Ovary (tissue), 9 donors: ENCODE measurements around the gene CLSTN1. TPM values are rescaled to one million over a fixed set of nuclear protein-coding genes. Genes with fewer than 3 reads are reported as not detected.
"Not testable (repeated sequence)": the region's sequence is repeated elsewhere in the genome, so short reads cannot be mapped to it uniquely, and the experiment has no call there.

Experiments used
- DNase-seq, 5 donors: peaks; one replicate each; pipeline ENCODE4 v3.0.0-alpha.2; 2019 to 2020
- H3K27ac ChIP-seq, 2 donors: fragments of 200-600 bp; one replicate each; pipeline versions ENCODE4 v1.5.1 to v1.8.0; 2019 to 2022
- H3K27me3 ChIP-seq: fragments of 200-600 bp; one replicate; pipeline ENCODE4 v1.8.0; 2022
- H3K36me3 ChIP-seq: fragments of 200-600 bp; sonication (generic); one replicate; pipeline ENCODE4 v1.5.1; 2019
- H3K4me1 ChIP-seq: one replicate; pipeline ENCODE4 v1.8.1; 2013; ENCODE audit warnings: mild to moderate bottlenecking, moderate library complexity; ENCODE audit not compliant: insufficient read depth
- H3K4me3 ChIP-seq: fragments of 200-600 bp; sonication (generic); one replicate; pipeline ENCODE4 v1.5.1; 2017
- H3K9me3 ChIP-seq, 2 donors: fragments of 200-600 bp in 1 of 2; sonication (generic) in 1 of 2; one replicate each; pipeline versions ENCODE4 v1.5.1 to v1.8.1; 2013 to 2019; ENCODE audit warnings: mild to moderate bottlenecking in 1 of 2, moderate library complexity in 1 of 2
- CTCF ChIP-seq, 3 donors: fragments of 450-650 bp in 2 of 3; fragments of 200-600 bp in 1 of 3; IDR thresholded peaks; one replicate each; pipeline versions ENCODE4 v1.5.1 to v1.8.0; 2016 to 2022; ENCODE audit warnings: antibody characterized with exemption in 3 of 3, mild to moderate bottlenecking in 1 of 3
- EP300 ChIP-seq: sonication (generic); formaldehyde crosslinking; IDR thresholded peaks from one replicate; pipeline ENCODE4 v1.6.1; 2017; ENCODE audit warnings: antibody characterized with exemption
- POLR2A ChIP-seq: fragments of 450-650 bp; IDR thresholded peaks from one replicate; pipeline ENCODE4 v1.6.1; 2017; ENCODE audit warnings: antibody characterized with exemption, mild to moderate bottlenecking, moderate library complexity
- WGBS, 3 donors: extraction: QIAGEN DNeasy Blood & Tissue Kit in 1 of 3; methylation state at CpG; one replicate each; pipeline versions ENCODE4 v1.1.5 to v1.1.7; 2013 to 2017; 5-methylcytosine and 5-hydroxymethylcytosine counted together
- intact Hi-C, 4 donors: fragments of 100-400 bp; cut with DNase I; formaldehyde crosslinking; loops; one replicate each; pipeline versions ENCODE4 v1.11.0 to v1.15.1; 2022 to 2023
- polyA plus RNA-seq, 2 donors: library from polyadenylated mRNA; stranded (reverse); fragments of 200-250 nt in 1 of 2; fragments of 350-450 nt in 1 of 2; fragmentation: Illumina TruSeq in 1 of 2; extraction: RNeasy Lipid Tissue Mini Kit (QIAGEN cat#74804) in 1 of 2; gene quantifications; one replicate each; pipeline ENCODE4 v1.2.3, GENCODE V29; 2013 to 2014
- total RNA-seq, 7 donors: library from RNA; depleted of rRNA in 2 of 7; stranded (reverse); fragments of >200 nt in 2 of 7; fragmentation: NEBNext Ultra II Directional in 3 of 7; extraction: Animal tissue kit (Norgen Biotek cat#: 25700) in 3 of 7; gene quantifications; one replicate each; pipeline versions ENCODE4 v1.1.0 to v1.2.4, GENCODE V29; 2016 to 2023
- donor health status: DM: no; HTN: no; CAD: no; lungs with moderate emphysema.
- donor health status: DM: no; HTN: no; CAD: no.
- donor health status: Bipolar disorder and iron deficiency.
- donor health status: DM: yes; HTN: yes; CAD: no.
- donor health status: DM: no; HTN: no; CAD: no.
- donor health status: DM: yes; HTN: yes; CAD: no.

CLSTN1 gene
- total and polyA plus RNA-seq, 9 donors: 70.5 to 145 (median 114) TPM

GRCh38 chr1:9763914-9764313 lies 59.9 kb downstream of the CLSTN1 start:
- WGBS, 3 donors: 78 to 85% (median 85%) methylated on average over 2 of the region's 2 CpGs
- Histone ChIP-seq H3K9me3 (no peaks in the 10 kb centered on the region), H3K4me1 (peaks cover 2% of the 10 kb centered on the region), H3K4me3 (no peak overlapping the region), H3K36me3 (no peaks in the 10 kb centered on the region), H3K27ac (no peak overlapping the region), H3K27me3 (no peaks in the 10 kb centered on the region)
- intact Hi-C loops: no loop called here
- no peak for DNase-seq
- TF ChIP-seq POLR2A: no peak
- no peak for TF ChIP-seq CTCF (IDR thresholded peaks at IDR 0.05)
- TF ChIP-seq EP300: no peak

GRCh38 chr1:9762446-9762845 lies 61.3 kb downstream of the CLSTN1 start:
- not testable (repeated sequence) for DNase-seq

GRCh38 chr1:9761855-9762254 lies 61.9 kb downstream of the CLSTN1 start:
- Histone ChIP-seq H3K36me3 (no peaks in the 10 kb centered on the region), H3K9me3 (no peaks in the 10 kb centered on the region), H3K4me1 (peaks cover 2% of the 10 kb centered on the region), H3K4me3 (no peak overlapping the region), H3K27me3 (no peaks in the 10 kb centered on the region), H3K27ac (no peak overlapping the region)
- intact Hi-C loops: no loop called here
- TF ChIP-seq CTCF (IDR thresholded peaks at IDR 0.05) (no peak), EP300 (no peak), POLR2A (no peak)
- WGBS, 3 donors: 94 to 97% (median 96%) methylated on average over 9 of the region's 9 CpGs
- no peak for DNase-seq

More at GRCh38 chr1:9762446-9762845, 61.3 kb downstream of the CLSTN1 start:
- H3K9me3 ChIP-seq, H3K4me3 ChIP-seq, intact Hi-C loops, H3K27me3 ChIP-seq, H3K4me1 ChIP-seq, H3K27ac ChIP-seq, H3K36me3 ChIP-seq: not testable (repeated sequence)
- 91 to 94% (median 92%) methylated on average over 25 of the region's 25 CpGs for WGBS, 3 donors

- TF ChIP-seq POLR2A (no peak), EP300 (no peak)
- H3K9me3 ChIP-seq: no peaks in the 10 kb centered on the region
- intact Hi-C loops: no loop called here
- H3K27me3 ChIP-seq: no peaks in the 10 kb centered on the region
- H3K4me1 ChIP-seq: peaks cover 2% of the 10 kb centered on the region
- DNase-seq: no peak
- WGBS, 3 donors: 97 to 99% (median 98%) methylated on average over 6 of the region's 6 CpGs
- H3K4me3 ChIP-seq: no peak overlapping the region
- no peaks in the 10 kb centered on the region for H3K36me3 ChIP-seq
- H3K27ac ChIP-seq: no peak overlapping the region
Observed at GRCh38 chr1:9760824-9761223, 62.9 kb downstream of the CLSTN1 start.

- intact Hi-C loops: no loop called here
- 95 to 96% (median 95%) methylated on average over 2 of the region's 2 CpGs for WGBS, 3 donors
- Histone ChIP-seq H3K27ac (no peak overlapping the region), H3K4me1 (peaks cover 2% of the 10 kb centered on the region), H3K36me3 (no peaks in the 10 kb centered on the region), H3K4me3 (no peak overlapping the region), H3K27me3 (no peaks in the 10 kb centered on the region), H3K9me3 (no peaks in the 10 kb centered on the region)
- no peak for TF ChIP-seq CTCF (IDR thresholded peaks at IDR 0.05)
- TF ChIP-seq POLR2A: no peak
- TF ChIP-seq EP300: no peak
- DNase-seq: no peak
Observed at GRCh38 chr1:9759939-9760338, 63.8 kb downstream of the CLSTN1 start.
